ENCODE data around the gene SLC35C1. TPM values are rescaled to one million over a fixed set of nuclear protein-coding genes. Genes with fewer than 3 reads are reported as not detected.

Gene SLC35C1
- total RNA-seq, 1 experiment from 2014 or later = 8.9 TPM

GRCh38 chr11:45811571-45812290 is 6.8 kb downstream of the SLC35C1 start:
- Histone ChIP-seq H2BK12ac (ENCODE audit: insufficient read length, low read depth, low read length) (no peak overlapping the region), H3K23me2 (ENCODE audit: insufficient read length, low read depth, low read length, poor library complexity, severe bottlenecking) (no peaks in the 10 kb centered on the region), H4K5ac (ENCODE audit: insufficient read length, low read depth, low read length) (no peak overlapping the region), H3K27ac (ENCODE audit: insufficient read length, low read depth, low read length) (no peak overlapping the region), H3K27me3 (ENCODE audit: insufficient read depth, low read length) (no peaks in the 10 kb centered on the region), H2AFZ (ENCODE audit: low read length) (no peak overlapping the region), H4K91ac (ENCODE audit: insufficient read length, low read depth, low read length) (no peak overlapping the region), H3K4me1 (ENCODE audit: insufficient read depth, low read length) (no peaks in the 10 kb centered on the region; the same call in 1 of the 2 replicates), H3K18ac (ENCODE audit: insufficient read length, low read depth, low read length) (no peak overlapping the region), H2BK15ac (ENCODE audit: low read depth, low read length) (no peak overlapping the region), H3K9me3 (ENCODE audit: control insufficient read depth, low read depth, low read length) (no peaks in the 10 kb centered on the region), H2BK120ac (ENCODE audit: low read depth, low read length, poor library complexity, severe bottlenecking) (no peak overlapping the region), H3K14ac (ENCODE audit: insufficient read depth, low read length) (no peak overlapping the region), H3K4ac (ENCODE audit: low read depth, low read length) (no peak overlapping the region), H3T11ph (ENCODE audit: low read length) (no peak overlapping the region), H3K79me2 (ENCODE audit: insufficient read depth, low read length) (no peaks in the 10 kb centered on the region), H3K9ac (ENCODE audit: extremely low read depth, insufficient read length, low read length) (no peak overlapping the region), H2AK5ac (ENCODE audit: insufficient read length, low read length) (no peak overlapping the region), H4K8ac (replicated peaks; ENCODE audit: insufficient read length, low read depth, low read length) (no peak overlapping the region), H2BK20ac (ENCODE audit: low read depth, low read length, poor library complexity, severe bottlenecking) (no peak overlapping the region), H4K20me1 (ENCODE audit: control insufficient read depth, insufficient read depth, insufficient read length) (no peaks in the 10 kb centered on the region), H3K23ac (ENCODE audit: insufficient read length, low read depth, low read length) (no peak overlapping the region), H3K4me2 (ENCODE audit: insufficient read depth, insufficient read length, low read length) (no peak overlapping the region), H3K56ac (ENCODE audit: insufficient read length, low read depth, low read length) (no peak overlapping the region), H2BK5ac (ENCODE audit: insufficient read length, low read length) (no peak overlapping the region), H3K79me1 (ENCODE audit: insufficient read depth, low read depth, low read length, poor library complexity, severe bottlenecking) (no peaks in the 10 kb centered on the region)
- no peak overlapping the region for H3K4me3 Mint-ChIP-seq
- no peak for TF ChIP-seq CTCF (conservative IDR thresholded peaks at IDR 0.05)
- no peak for DNase-seq
- H3K9me3 Mint-ChIP-seq = no peaks in the 10 kb centered on the region
- WGBS (ENCODE audit: extremely low coverage, insufficient read length, low lambda C conversion rate) = no CpG with 5 or more reads among the region's 8 CpGs
- H3K27me3 Mint-ChIP-seq (ENCODE audit: low read depth) = no peaks in the 10 kb centered on the region; the same call in 1 of the 2 replicates
- H3K4me1 Mint-ChIP-seq = peaks cover 25 to 32% of the 10 kb centered on the region in 2 experiments
- peaks cover 0 to 15% (median 15%) of the 10 kb centered on the region in 3 experiments; a peak in 5 of 7 replicates for H3K36me3 Mint-ChIP-seq (ENCODE audit: insufficient read depth in 1 of 3, low read depth in 3 of 3)
- no peak overlapping the region for H3K27ac Mint-ChIP-seq

All from H9 (cell line).